Endothelial cell of umbilical vein (primary cell): ENCODE data around the gene PCBD2. TPM values are rescaled to one million over a fixed set of nuclear protein-coding genes. Genes with fewer than 3 reads are reported as not detected.

Experiments used
- BruUV-seq: library from RNA; stranded (reverse); fragments of 400-500 nt; replicated peaks from 2 replicates; lab custom pipeline; 2021; lab: Mats Ljungman, UMichigan
- CTCF ChIA-PET: fragments of 300-600, 350-600 bp; sonication (Branson Sonifier 250); formaldehyde crosslinking; loops from one replicate; lab custom pipeline; 2021; ENCODE audit warnings: antibody characterized with exemption, inconsistent platforms; lab: Charles Lee
- POLR2A ChIA-PET: fragments of 300-600, 350-600 bp; sonication (Branson Sonifier 250); formaldehyde crosslinking; loops from one replicate; lab custom pipeline; 2021; ENCODE audit warnings: antibody characterized with exemption, inconsistent platforms; lab: Charles Lee
- DNase-seq: peaks from one replicate; pipeline ENCODE4 v3.0.0-alpha.2; 2011; ENCODE audit warnings: low read depth, low spot score
- FAIRE-seq: peaks from 2 replicates; lab custom pipeline; 2011; peaks lifted over from hg19 to GRCh38; lab: Jason Lieb, UNC
- H2AFZ ChIP-seq: 2 replicates; pipeline ENCODE4 v1.6.0; 2012; ENCODE audit warnings: low read depth, low read length, control low read depth, inconsistent platforms
- H3K27ac ChIP-seq: 2 replicates; pipeline ENCODE4 v1.5.1; 2011; ENCODE audit warnings: low read depth, mild to moderate bottlenecking, control low read depth, low read length, moderate library complexity; ENCODE audit not compliant: insufficient read depth
- H3K27me3 ChIP-seq, 2 experiments: 2 replicates each; pipeline versions ENCODE4 v1.6.0 to v1.6.1; 2011; ENCODE audit warnings: low read length in 2 of 2, mixed read lengths in 1 of 2; ENCODE audit not compliant: control insufficient read depth in 2 of 2, insufficient read depth in 2 of 2
- H3K36me3 ChIP-seq, 2 experiments: 2 replicates in 1 of 2; 3 replicates in 1 of 2; pipeline ENCODE4 v1.5.1; 2011; ENCODE audit warnings: low read length in 2 of 2, mild to moderate bottlenecking in 1 of 2, moderate library complexity in 1 of 2; ENCODE audit not compliant: control insufficient read depth in 2 of 2, insufficient read depth in 2 of 2; ENCODE audit errors: extremely low read depth in 1 of 2
- H3K4me1 ChIP-seq: 3 replicates; pipeline ENCODE4 v1.5.1; 2011; ENCODE audit warnings: mild to moderate bottlenecking, low read length; ENCODE audit not compliant: control insufficient read depth, insufficient read depth; ENCODE audit errors: extremely low read depth
- H3K4me2 ChIP-seq: 2 replicates; pipeline ENCODE4 v1.6.1; 2011; ENCODE audit warnings: low read length, control low read depth, mixed read lengths; ENCODE audit not compliant: insufficient read depth
- H3K4me3 ChIP-seq, 3 experiments: fragments of 200-600 bp in 1 of 3; sonication (generic), shearing (Covaris generic) in 1 of 3; replicated peaks in 1 of 3; 2 replicates each; pipeline ENCODE4 v1.5.1; 2011 to 2016; ENCODE audit warnings: control low read depth in 3 of 3, low read length in 3 of 3, mild to moderate bottlenecking in 2 of 3, inconsistent platforms in 1 of 3, low read depth in 1 of 3, moderate library complexity in 1 of 3; ENCODE audit not compliant: insufficient read depth in 1 of 3
- H3K79me2 ChIP-seq: 2 replicates; pipeline ENCODE4 v1.6.0; 2012; ENCODE audit warnings: low read length, inconsistent platforms; ENCODE audit not compliant: control insufficient read depth, insufficient read depth
- H3K9ac ChIP-seq: replicated peaks from 2 replicates; pipeline ENCODE3; 2011; ENCODE audit warnings: low read length, control low read depth; ENCODE audit not compliant: insufficient read depth; ENCODE audit errors: extremely low read depth
- H3K9me1 ChIP-seq: replicated peaks from 3 replicates; pipeline ENCODE4 v1.6.0; 2011; ENCODE audit warnings: mild to moderate bottlenecking, low read length; ENCODE audit not compliant: control insufficient read depth, insufficient read depth; ENCODE audit errors: extremely low read depth
- H3K9me3 ChIP-seq: replicated peaks from 2 replicates; pipeline ENCODE4 v1.5.1; 2012; ENCODE audit warnings: low read length, inconsistent platforms; ENCODE audit not compliant: control insufficient read depth, insufficient read depth
- H4K20me1 ChIP-seq: replicated peaks from 2 replicates; pipeline ENCODE3; 2011; ENCODE audit warnings: mild to moderate bottlenecking, low read length; ENCODE audit not compliant: control insufficient read depth, insufficient read depth; ENCODE audit errors: extremely low read depth
- EZH2 ChIP-seq: IDR thresholded peaks from 2 replicates; pipeline ENCODE4 v1.6.1; 2012; ENCODE audit warnings: borderline replicate concordance, low read depth, mild to moderate bottlenecking, moderate library complexity, low read length, inconsistent platforms; ENCODE audit not compliant: severe bottlenecking
- FOS ChIP-seq: IDR thresholded peaks from 2 replicates; pipeline ENCODE4 v1.6.1; 2011; ENCODE audit warnings: mild to moderate bottlenecking, low read length, moderate library complexity, borderline replicate concordance; ENCODE audit not compliant: insufficient read depth
- GATA2 ChIP-seq: IDR thresholded peaks from 2 replicates; pipeline ENCODE4 v1.7.0; 2011; ENCODE audit warnings: low read depth, mild to moderate bottlenecking, moderate library complexity, mixed read lengths, low read length; ENCODE audit not compliant: insufficient read length, insufficient read depth
- JUN ChIP-seq: IDR thresholded peaks from 2 replicates; pipeline ENCODE4 v1.6.1; 2011; ENCODE audit warnings: borderline replicate concordance, low read depth; ENCODE audit not compliant: insufficient read length, insufficient read depth
- MYC ChIP-seq: IDR thresholded peaks from one replicate; pipeline ENCODE4 v1.6.1; 2011; ENCODE audit warnings: mild to moderate bottlenecking, low read depth, low read length
- POLR2A ChIP-seq: IDR thresholded peaks from 2 replicates; pipeline ENCODE4 v1.6.1; 2012; ENCODE audit warnings: low read depth, mild to moderate bottlenecking, control low read depth, low read length
- POLR2AphosphoS5 ChIP-seq: IDR thresholded peaks from 2 replicates; pipeline ENCODE4 v1.6.1; 2012; ENCODE audit warnings: low read depth, mild to moderate bottlenecking, control low read depth, low read length, moderate library complexity; ENCODE audit not compliant: insufficient read depth
- dilution Hi-C: fragments of 300-500 bp; cut with MboI; formaldehyde crosslinking; loops from one replicate; pipeline ENCODE4 v1.15.0; 2019; ENCODE audit warnings: low sequenced_read_pairs; ENCODE audit not compliant: extremely low pct_ligation_motif_present
- intact Hi-C: fragments of 100-400 bp; cut with micrococcal nuclease; formaldehyde crosslinking; loops from one replicate; pipeline ENCODE4 v1.10.0; 2022
- polyA plus RNA-seq, 4 experiments: library from polyadenylated mRNA; depleted of rRNA in 3 of 4; stranded (reverse) in 3 of 4; unstranded in 1 of 4; fragments of >200 nt; gene quantifications; 2 replicates each; pipeline versions ENCODE4 v1.2.1 to v1.2.3, GENCODE V29; 2011 to 2012; ENCODE audit warnings: missing spikeins in 1 of 4
- total RNA-seq: library from RNA; stranded (reverse); gene quantifications from 2 replicates; pipeline ENCODE4 v1.2.3, GENCODE V29; 2021
- TF ChIP-seq, protein P1 (sequence below), 2 donors: IDR thresholded peaks; 1 replicate in 1 of 2; 2 replicates in 1 of 2; pipeline ENCODE4 v1.5.1; 2011; ENCODE audit warnings: low read length in 2 of 2, mild to moderate bottlenecking in 2 of 2, moderate library complexity in 2 of 2, control low read depth in 1 of 2, inconsistent platforms in 1 of 2, low read depth in 1 of 2; ENCODE audit not compliant: insufficient read depth in 1 of 2; ENCODE audit errors: extremely low read depth in 1 of 2
- TF ChIP-seq, protein P2 (sequence below): IDR thresholded peaks from 2 replicates; pipeline ENCODE4 v1.6.1; 2011; ENCODE audit not compliant: insufficient read depth, insufficient read length

Gene PCBD2
- total and polyA plus RNA-seq, 2 donors (not counting 3 experiments of a cell fraction or from before 2014, with no cell fraction given): 4.0 to 10.7 TPM

DNA sequence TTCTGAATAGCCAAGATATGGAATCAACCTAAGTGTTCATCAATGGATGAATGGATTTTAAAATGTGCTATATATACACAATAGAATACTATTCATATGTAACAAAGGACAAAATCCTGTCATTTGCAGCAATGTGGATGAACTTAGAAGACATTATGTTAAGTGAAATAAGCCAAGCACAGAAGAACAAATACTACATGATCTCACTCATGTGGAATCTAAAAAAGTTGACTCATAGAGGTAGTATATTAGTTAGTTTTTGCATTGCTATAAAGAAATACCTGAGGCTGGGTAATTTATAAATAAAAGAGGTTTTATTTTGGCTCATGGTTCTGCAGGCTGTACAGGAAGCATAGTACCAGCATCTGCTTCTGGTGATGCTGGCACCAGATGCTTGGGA lies 70.9 kb downstream of the PCBD2 start:
- Histone ChIP-seq H3K9ac (no peak overlapping the region), H3K27me3 (no peaks in the 10 kb centered on the region), H2AFZ (no peak overlapping the region), H3K4me1 (no peaks in the 10 kb centered on the region), H3K79me2 (no peaks in the 10 kb centered on the region), H3K9me1 (no peaks in the 10 kb centered on the region), H4K20me1 (no peaks in the 10 kb centered on the region), H3K4me3 (no peak overlapping the region), H3K9me3 (no peaks in the 10 kb centered on the region), H3K4me2 (no peak overlapping the region), H3K27ac (no peak overlapping the region), H3K36me3 (no peaks in the 10 kb centered on the region)
- BruUV-seq: no TSS peak
- FAIRE-seq (no peak), DNase-seq (no peak)
- intact Hi-C loops (no loop called here), dilution Hi-C loops (no loop called here)
- POLR2A ChIA-PET: no interaction called here
- CTCF ChIA-PET: interaction anchor here (1.1 kb wide), 1 partner anchor 10 kb away, joined by 3 read pairs; no protein-coding TSS in a partner anchor
- no peak for TF ChIP-seq FOS
- TF ChIP-seq, protein P1, sequence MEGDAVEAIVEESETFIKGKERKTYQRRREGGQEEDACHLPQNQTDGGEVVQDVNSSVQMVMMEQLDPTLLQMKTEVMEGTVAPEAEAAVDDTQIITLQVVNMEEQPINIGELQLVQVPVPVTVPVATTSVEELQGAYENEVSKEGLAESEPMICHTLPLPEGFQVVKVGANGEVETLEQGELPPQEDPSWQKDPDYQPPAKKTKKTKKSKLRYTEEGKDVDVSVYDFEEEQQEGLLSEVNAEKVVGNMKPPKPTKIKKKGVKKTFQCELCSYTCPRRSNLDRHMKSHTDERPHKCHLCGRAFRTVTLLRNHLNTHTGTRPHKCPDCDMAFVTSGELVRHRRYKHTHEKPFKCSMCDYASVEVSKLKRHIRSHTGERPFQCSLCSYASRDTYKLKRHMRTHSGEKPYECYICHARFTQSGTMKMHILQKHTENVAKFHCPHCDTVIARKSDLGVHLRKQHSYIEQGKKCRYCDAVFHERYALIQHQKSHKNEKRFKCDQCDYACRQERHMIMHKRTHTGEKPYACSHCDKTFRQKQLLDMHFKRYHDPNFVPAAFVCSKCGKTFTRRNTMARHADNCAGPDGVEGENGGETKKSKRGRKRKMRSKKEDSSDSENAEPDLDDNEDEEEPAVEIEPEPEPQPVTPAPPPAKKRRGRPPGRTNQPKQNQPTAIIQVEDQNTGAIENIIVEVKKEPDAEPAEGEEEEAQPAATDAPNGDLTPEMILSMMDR (IDR thresholded peaks at IDR 0.05; ENCODE audit: extremely low read depth in 1 of 2, insufficient read depth in 1 of 2, low read depth in 1 of 2, low read length in 2 of 2): no peak
- no peak for TF ChIP-seq GATA2
- TF ChIP-seq EZH2: no peak
- TF ChIP-seq JUN: no peak
- TF ChIP-seq POLR2A: no peak
- TF ChIP-seq, protein P2, sequence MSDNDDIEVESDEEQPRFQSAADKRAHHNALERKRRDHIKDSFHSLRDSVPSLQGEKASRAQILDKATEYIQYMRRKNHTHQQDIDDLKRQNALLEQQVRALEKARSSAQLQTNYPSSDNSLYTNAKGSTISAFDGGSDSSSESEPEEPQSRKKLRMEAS: no peak
- no peak for TF ChIP-seq MYC
- no peak for TF ChIP-seq POLR2AphosphoS5
